Left lung (tissue), 10 donors: ENCODE data around the gene ARMC5. TPM values are rescaled to one million over a fixed set of nuclear protein-coding genes. Genes with fewer than 3 reads are reported as not detected.
"Not testable (repeated sequence)": the region's sequence is repeated elsewhere in the genome, so short reads cannot be mapped to it uniquely, and the experiment has no call there.

Source experiments
- ATAC-seq: fragments of 200-7000 bp; cut with Tn5 transposase; one replicate; pipeline ENCODE4 v1.9.1; 2020; ENCODE audit warnings: moderate library complexity
- DNase-seq, 4 donors: peaks; one replicate each; pipeline ENCODE4 v3.0.0-alpha.2; 2013 to 2020
- H3K27ac ChIP-seq, 2 donors: fragments of 200-600 bp; sonication (generic) in 1 of 2; one replicate each; pipeline versions ENCODE4 v1.5.0 to v1.8.0; 2020 to 2021
- H3K27me3 ChIP-seq, 2 donors: fragments of 200-600 bp; sonication (generic) in 1 of 2; one replicate each; pipeline versions ENCODE4 v1.5.0 to v1.8.0; 2020 to 2021
- H3K36me3 ChIP-seq, 2 donors: fragments of 200-600 bp; sonication (generic) in 1 of 2; one replicate each; pipeline versions ENCODE4 v1.5.0 to v1.8.0; 2020 to 2021
- H3K4me1 ChIP-seq, 2 donors: fragments of 200-600 bp; one replicate each; pipeline ENCODE4 v1.8.0; 2021
- H3K4me3 ChIP-seq, 2 donors: fragments of 200-600 bp; sonication (generic) in 1 of 2; one replicate each; pipeline versions ENCODE4 v1.5.0 to v1.8.0; 2020 to 2021; ENCODE audit warnings: mild to moderate bottlenecking in 1 of 2
- H3K9me3 ChIP-seq, 2 donors: fragments of 200-600 bp; sonication (generic) in 1 of 2; one replicate each; pipeline versions ENCODE4 v1.5.0 to v1.8.0; 2020 to 2021
- CTCF ChIP-seq, 2 donors: fragments of 200-600 bp; sonication (generic) in 1 of 2; IDR thresholded peaks; one replicate each; pipeline versions ENCODE4 v1.5.0 to v1.8.0; 2021; ENCODE audit warnings: antibody characterized with exemption in 2 of 2
- intact Hi-C, 2 donors: fragments of 100-400 bp; cut with DNase I; formaldehyde crosslinking; loops; one replicate each; pipeline versions ENCODE4 v1.11.2 to v1.14.2; 2022
- polyA plus RNA-seq, 6 donors: library from polyadenylated mRNA; unstranded; fragments of 120-200 nt; gene quantifications; one replicate each; pipeline ENCODE4 v1.2.1, GENCODE V29; 2013; ENCODE audit not compliant: insufficient read length in 6 of 6
- total RNA-seq, 2 donors: library from RNA; stranded (reverse); fragmentation: NEBNext Ultra II Directional; extraction: Animal tissue kit (Norgen Biotek cat#: 25700); gene quantifications; one replicate each; pipeline ENCODE4 v1.2.1, GENCODE V29; 2021
- donor health status: DM: no; HTN: yes; CAD: no.
- donor health status: DM: no; HTN: no; CAD: no.

The ARMC5 gene
- total and polyA plus RNA-seq, 8 donors, result 8.5 to 14.8 (median 10.4) TPM

GRCh38 chr16:31501226-31501965, 42.1 kb downstream of the ARMC5 start:
- intact Hi-C loops, result no loop called here
- H3K27me3 ChIP-seq, result no peaks in the 10 kb centered on the region
- ATAC-seq (no peak), DNase-seq (no peak)
- H3K36me3 ChIP-seq, result peaks cover 0 to 48% of the 10 kb centered on the region in 2 donors
- no peak for TF ChIP-seq CTCF (IDR thresholded peaks at IDR 0.05)
- no peak overlapping the region for H3K4me3 ChIP-seq
- H3K9me3 ChIP-seq, result no peaks in the 10 kb centered on the region
- no peak overlapping the region for H3K27ac ChIP-seq
- peaks cover 3 to 27% of the 10 kb centered on the region in 2 donors for H3K4me1 ChIP-seq

- Histone ChIP-seq H3K27me3 (no peaks in the 10 kb centered on the region), H3K9me3 (no peaks in the 10 kb centered on the region), H3K36me3 (peaks cover 0 to 43% of the 10 kb centered on the region in 2 donors), H3K27ac (peak overlapping the region in 1 of 2 donors; percentile 69), H3K4me3 (no peak overlapping the region), H3K4me1 (peaks cover 9 to 32% of the 10 kb centered on the region in 2 donors)
- no peak for ATAC-seq
- intact Hi-C loops, result no loop called here
- no peak for DNase-seq
- TF ChIP-seq CTCF (IDR thresholded peaks at IDR 0.05), result no peak
These were observed 42.7 kb downstream of the ARMC5 start for GRCh38 chr16:31501966-31502348.

- ATAC-seq, result peak; percentile 79
- H3K27ac ChIP-seq, result peak overlapping the region; percentile 42 to 69
- TF ChIP-seq CTCF (IDR thresholded peaks at IDR 0.05), result no peak
- no peaks in the 10 kb centered on the region for H3K9me3 ChIP-seq
- no peak for DNase-seq
- peaks cover 0 to 33% of the 10 kb centered on the region in 2 donors for H3K36me3 ChIP-seq
- intact Hi-C loops, result no loop called here
- no peak overlapping the region for H3K4me3 ChIP-seq
- H3K4me1 ChIP-seq, result peaks cover 12 to 41% of the 10 kb centered on the region in 2 donors
- no peaks in the 10 kb centered on the region for H3K27me3 ChIP-seq
These were observed 43.7 kb downstream of the ARMC5 start for GRCh38 chr16:31502981-31503380.

GRCh38 chr16:31503555-31503954, 44.3 kb downstream of the ARMC5 start:
- H3K27me3 ChIP-seq, H3K9me3 ChIP-seq, H3K4me3 ChIP-seq, intact Hi-C loops, DNase-seq: not testable (repeated sequence)
- peak overlapping the region in 1 of 2 donors; percentile 30 for H3K27ac ChIP-seq
- H3K36me3 ChIP-seq, result peaks cover 0 to 28% of the 10 kb centered on the region in 2 donors
- ATAC-seq, result peak; percentile 33
- peaks cover 12 to 41% of the 10 kb centered on the region in 2 donors for H3K4me1 ChIP-seq

- Histone ChIP-seq H3K27me3 (no peaks in the 10 kb centered on the region), H3K4me3 (no peak overlapping the region), H3K9me3 (no peaks in the 10 kb centered on the region), H3K27ac (peak overlapping the region in 1 of 2 donors; percentile 30), H3K4me1 (peaks cover 12 to 46% of the 10 kb centered on the region in 2 donors), H3K36me3 (peaks cover 0 to 22% of the 10 kb centered on the region in 2 donors)
- ATAC-seq (no peak), DNase-seq (no peak)
- TF ChIP-seq CTCF (IDR thresholded peaks at IDR 0.05), result no peak
- intact Hi-C loops, result no loop called here
These were observed 44.9 kb downstream of the ARMC5 start for GRCh38 chr16:31504159-31504558.
